ENCODE data around the gene RETN.

- TF ChIP-seq POLR2A (IDR thresholded peaks at IDR 0.05; ENCODE audit: low read length) (no peak), GATA1 (IDR thresholded peaks at IDR 0.05; ENCODE audit: low read depth, low read length) (no peak)
These were observed 37.3 kb upstream of the RETN start for GRCh38 chr19:7631577-7631976.

Data from erythroblast (primary cell).